ENCODE results near the gene YJEFN3.

The YJEFN3 gene

DNA sequence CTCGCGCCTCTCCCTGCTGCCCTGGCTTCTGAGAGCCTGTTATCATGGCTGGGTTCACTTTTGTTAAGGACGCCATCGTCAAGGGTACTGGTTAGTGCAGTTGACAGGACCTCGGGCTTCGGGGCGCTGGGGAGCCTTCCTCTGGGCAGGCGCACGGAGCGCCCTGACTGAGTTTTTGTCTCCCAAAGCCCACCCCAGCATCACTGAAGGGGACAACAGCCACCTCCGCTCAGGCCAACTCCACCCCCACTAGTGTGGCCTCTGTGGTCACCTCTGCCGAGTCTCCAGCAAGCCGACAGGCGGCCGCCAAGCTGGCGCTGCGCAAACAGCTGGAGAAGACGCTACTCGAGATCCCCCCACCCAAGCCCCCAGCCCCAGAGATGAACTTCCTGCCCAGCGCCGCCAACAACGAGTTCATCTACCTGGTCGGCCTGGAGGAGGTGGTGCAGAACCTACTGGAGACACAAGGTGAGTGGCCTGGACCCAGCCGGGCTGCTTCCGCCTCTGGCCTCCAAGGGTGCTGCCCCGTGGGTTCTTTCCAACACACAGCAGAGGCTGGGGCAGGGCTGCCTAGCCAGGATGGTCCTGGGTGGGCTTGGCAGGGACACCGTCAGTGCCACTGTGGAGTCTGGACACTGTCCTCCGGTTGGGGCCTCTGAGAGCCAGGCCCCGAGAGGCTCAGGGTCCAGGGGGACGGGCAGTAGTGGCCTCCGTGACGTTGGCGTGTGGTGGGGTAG lies 30.3 kb upstream of the YJEFN3 start:
- no peak for DNase-seq

DNA sequence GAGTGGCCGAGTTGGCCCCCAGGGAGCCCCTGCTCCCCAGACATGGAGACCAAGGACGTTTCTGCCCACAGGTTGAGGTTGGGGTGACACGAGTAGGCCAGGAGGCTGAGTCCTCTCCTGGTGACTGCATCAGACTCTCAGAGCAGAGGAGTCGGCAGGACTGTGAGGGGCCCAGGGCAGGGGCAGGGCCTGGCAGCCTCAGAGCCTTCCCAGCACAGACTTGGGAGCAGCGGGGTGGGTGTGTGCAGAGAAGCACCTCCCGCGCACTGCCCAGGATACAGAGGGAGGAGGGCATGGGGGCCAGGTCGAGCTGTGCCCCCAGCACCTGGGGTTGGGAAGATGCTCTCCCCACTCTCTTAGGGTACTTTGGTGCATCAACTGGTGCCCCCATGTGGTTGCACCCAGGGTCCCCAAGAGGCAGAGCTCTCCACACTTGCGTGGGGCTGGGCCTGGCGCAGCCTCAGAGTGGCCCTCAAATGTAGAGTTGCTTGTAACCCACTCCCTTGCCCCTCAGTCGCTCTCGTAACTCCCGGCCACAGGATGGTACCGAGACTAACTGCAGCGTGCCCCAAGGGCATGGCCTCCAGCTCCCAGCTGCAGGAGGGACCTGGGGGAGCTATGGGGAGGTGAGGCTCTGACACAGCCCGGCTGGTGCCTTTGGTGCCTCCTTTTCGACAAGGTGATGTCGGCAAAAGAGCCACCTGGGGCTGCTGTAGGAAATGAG lies 29.3 kb upstream of the YJEFN3 start:
- no peak for DNase-seq

GRCh38 chr19:19500975-19501644 lies 27.6 kb upstream of the YJEFN3 start:
- no peak for DNase-seq

- DNase-seq: no peak
Measured at GRCh38 chr19:19501798-19502197, 26.9 kb upstream of the YJEFN3 start.

DNA sequence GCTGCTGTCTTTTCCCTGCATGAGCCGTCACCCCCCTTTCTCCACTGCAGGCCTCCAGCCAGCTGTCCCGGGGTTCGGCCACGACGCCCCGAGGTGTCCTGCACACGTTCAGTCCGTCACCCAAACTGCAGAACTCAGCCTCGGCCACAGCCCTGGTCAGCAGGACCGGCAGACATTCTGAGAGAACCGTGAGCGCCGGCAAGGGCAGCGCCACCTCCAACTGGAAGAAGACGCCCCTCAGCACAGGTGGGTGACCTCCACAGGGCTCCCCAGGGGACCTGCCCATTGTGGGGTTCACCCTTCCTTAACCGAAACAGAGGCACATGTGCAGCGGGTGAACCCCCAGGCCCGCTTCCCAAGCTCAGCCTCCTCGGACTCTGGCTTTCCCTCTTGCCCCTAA lies 26.4 kb upstream of the YJEFN3 start:
- no peak for DNase-seq

GRCh38 chr19:19502808-19503602 lies 25.7 kb upstream of the YJEFN3 start:
- peak; percentile 35 for DNase-seq

DNA sequence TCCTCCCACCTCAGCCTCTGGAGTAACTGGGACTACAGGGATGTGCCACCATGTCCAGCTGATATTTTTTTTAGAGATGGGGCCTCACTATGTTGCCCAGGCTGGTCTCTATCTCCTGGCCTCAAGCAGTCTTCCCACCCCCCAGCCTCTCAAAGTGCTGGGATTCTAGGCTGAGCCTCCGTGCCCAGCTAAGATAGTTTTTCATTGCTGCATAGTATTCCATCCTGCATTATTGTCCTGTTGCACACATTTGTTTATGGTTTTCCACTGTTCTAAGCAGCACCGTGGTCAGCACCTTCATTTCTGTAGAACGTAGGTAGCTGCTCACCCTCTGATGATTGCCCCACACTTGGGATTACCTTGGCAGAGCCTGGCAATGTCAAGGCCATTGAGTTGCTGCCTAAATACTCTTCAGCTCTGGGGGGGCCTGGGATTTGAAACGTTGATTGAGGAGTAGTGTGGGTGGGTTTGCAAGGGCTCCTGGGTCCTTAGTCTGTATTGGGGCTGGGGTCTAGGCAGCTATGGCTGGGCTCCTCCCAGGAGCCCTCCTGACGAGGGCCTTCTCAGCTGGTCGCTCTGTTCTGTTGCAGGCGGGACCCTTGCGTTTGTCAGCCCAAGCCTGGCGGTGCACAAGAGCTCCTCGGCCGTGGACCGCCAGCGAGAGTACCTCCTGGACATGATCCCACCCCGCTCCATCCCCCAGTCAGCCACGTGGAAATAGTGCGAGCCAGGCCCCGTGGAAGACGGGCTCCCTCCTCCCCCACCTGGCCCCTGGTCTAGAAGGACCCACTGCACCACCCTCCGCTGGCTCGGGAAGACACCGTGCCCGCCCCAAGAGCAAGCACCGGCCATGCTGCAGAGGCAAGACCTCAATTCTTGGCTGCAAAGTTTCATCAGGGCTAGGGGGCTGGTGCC lies 23.7 kb upstream of the YJEFN3 start:
- no peak for DNase-seq

- DNase-seq: no peak
Measured at GRCh38 chr19:19505669-19506326, 22.9 kb upstream of the YJEFN3 start.

DNA sequence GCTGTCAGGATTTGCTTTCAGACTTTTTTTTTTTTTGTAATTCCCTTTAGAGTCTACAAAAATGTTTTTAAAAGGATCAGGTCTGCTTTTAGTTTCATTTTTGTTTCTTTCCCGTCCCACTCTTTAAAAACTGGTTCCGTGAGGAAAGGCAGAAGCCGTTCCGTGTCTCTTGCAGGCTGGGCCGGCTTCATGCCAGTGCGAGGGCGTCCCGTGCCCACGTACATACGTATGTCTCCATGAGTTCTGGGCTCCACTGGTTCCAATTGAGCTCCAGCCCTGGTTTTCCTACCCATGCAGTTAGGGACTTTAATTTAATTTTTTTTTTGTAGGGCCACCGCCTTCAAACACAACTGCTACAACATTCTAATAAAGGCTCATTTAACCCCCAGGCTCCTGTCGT lies 22.1 kb upstream of the YJEFN3 start:
- no peak for DNase-seq

DNA sequence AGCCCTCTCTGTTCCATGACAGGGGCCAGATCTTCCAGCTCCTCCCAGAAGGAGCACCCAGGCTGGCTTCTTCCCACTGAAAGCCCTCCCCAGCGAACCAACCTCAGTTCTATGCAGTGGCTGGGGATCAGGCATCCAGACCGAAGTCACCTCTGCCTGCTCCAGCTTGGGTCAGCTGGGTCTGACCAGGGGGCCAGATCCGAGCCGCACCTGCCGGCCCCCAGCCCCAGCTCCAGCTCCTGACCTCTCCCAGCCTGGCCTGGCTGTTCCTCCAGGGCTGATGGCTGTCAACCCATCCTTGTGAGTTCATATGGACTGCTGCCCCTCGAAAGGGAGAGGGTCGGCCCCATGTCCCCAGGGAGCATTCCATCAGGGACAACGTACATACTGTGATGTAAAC lies 21.4 kb upstream of the YJEFN3 start:
- no peak for DNase-seq

DNA sequence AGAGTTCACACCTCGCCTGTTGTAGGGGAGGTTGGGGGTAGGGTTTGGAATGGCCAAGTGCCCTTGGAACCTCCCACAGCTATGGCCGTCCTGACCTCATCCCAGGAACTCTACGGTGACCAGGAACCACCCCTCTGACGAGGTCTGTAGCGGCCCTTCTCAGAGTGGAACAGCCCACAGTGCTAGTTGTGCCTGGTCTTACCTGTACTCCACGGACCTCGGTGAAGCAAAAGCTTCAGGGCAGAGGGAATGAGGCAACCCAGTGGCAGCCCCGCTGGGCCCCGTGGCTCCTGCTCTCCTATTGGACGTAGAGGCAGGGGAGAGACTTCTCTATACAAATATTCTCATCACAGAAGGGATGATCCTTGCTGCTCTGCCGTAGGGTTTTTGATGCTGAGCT lies 20.5 kb upstream of the YJEFN3 start:
- DNase-seq: no peak

- no peak for DNase-seq
Measured at GRCh38 chr19:19510432-19510831, 18.3 kb upstream of the YJEFN3 start.

GRCh38 chr19:19513682-19514081 lies 15.0 kb upstream of the YJEFN3 start:
- DNase-seq: no peak

- no peak for DNase-seq
Measured at GRCh38 chr19:19514215-19514657, 14.5 kb upstream of the YJEFN3 start.

DNA sequence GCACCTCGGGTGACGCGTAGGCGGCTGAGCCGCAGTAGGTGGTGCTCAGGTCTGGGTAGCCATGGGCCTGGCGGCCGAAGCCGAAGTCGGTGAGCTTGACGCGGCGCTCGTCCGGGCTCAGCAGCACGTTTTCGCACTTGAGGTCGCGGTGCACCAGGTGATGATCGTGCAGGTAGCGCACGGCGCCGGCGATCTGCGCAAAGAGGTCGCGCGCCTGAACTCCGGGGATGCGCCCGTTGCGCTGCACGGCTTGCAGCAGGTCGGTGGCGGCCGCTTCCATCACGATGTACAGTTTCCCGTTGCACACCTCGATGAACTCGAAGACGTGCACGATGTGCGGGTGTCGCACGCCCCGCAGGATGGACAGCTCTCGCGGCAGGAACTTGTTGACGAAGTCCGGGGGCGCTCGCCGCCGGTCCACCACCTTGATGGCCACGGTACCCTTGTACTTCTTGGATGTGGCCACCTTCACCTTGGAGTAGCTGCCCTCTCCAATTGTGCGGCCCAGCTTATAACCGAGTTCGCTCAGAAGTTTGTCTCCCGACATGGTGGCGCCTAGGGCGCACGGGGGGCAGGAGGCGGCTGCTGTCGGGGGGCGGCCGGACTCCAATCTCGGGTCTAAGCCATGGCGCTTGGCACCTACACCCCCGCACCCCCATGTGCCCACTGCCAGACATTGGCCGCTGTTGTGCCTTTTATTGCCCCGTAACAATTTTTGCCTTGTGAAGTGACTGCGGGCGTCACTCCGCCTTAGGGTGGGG lies 13.7 kb upstream of the YJEFN3 start, which contains the start of gene TSSK6:
TSS of gene TSSK6 (minus strand) at position 668 of the 761 bp plus-strand sequence. CDS start at position 547, 121 bp downstream.
- DNase-seq: no peak

GRCh38 chr19:19515642-19516519 lies 12.8 kb upstream of the YJEFN3 start, which contains the start of gene NDUFA13:
Gene NDUFA13 (plus strand): TSS chr19:19516225. CDS start chr19:19516239, 14 bp downstream.
- peak; percentile 80 for DNase-seq

DNA sequence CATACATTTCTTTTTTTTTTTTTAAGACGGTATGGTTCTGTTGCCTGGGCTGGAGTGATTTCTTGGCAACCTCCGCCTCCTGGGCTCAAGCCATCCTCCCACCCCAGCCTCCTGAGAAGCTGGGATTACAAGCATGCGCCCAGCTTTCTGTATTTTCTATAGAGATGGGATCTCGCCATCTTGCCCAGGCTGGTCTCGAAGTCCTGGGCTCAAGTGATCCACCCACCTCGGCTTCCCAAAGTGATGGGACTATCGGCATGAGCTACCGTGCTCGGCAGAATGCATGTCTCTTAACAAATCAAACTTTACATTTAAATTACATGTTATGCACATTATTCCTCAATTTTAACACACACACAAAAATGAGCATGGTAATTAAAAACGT lies 11.5 kb upstream of the YJEFN3 start:
- DNase-seq: no peak

DNA sequence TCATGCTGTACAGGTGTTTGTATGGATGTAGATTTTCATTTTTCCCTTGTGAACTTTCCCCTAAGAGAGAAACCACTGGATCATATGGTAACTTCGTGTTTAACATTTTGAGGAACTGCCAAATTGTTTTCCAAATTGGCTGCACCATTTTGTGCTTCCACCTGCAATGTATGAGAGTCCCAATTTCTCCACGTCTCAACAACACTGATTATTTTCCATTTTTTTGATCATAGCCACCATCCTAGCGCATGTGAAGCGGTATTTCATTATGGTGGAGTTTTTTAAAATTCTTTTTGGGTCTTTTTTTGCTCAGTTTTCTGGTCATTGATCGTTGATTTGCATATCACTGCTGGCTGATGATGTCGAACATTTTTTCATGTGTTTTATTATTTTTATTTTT lies 7.7 kb upstream of the YJEFN3 start:
- DNase-seq: no peak

DNA sequence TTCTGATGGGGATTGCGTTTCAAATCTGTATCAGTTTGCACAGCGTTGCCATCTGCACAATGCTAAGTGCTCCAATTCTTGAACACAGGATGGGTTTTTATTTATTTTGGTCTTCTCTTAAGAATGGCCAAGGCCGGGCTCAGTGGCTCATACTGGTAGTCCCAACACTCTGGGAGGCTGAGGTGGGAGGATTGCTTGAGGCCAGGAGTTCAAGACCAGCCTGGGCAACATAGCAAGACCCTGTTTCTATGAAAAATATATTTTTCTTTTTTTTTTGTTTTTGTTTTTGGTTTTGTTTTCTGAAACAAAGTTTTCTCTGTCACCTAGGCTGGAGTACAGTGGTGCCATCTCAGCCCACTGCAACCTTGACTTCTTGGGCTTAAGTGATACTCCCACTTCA lies 5.5 kb upstream of the YJEFN3 start:
- DNase-seq: no peak

Measured in NCI-H510A (cell line).